HG02885 (cell line): ENCODE measurements around the gene SKOR1.

Experiments used
- ATAC-seq: cut with Tn5 transposase; IDR thresholded peaks from one replicate; pipeline ENCODE4 v1.9.1; 2021; ENCODE audit warnings: mild to moderate bottlenecking; ENCODE audit not compliant: unreplicated experiment, poor library complexity

Gene SKOR1, protein sequence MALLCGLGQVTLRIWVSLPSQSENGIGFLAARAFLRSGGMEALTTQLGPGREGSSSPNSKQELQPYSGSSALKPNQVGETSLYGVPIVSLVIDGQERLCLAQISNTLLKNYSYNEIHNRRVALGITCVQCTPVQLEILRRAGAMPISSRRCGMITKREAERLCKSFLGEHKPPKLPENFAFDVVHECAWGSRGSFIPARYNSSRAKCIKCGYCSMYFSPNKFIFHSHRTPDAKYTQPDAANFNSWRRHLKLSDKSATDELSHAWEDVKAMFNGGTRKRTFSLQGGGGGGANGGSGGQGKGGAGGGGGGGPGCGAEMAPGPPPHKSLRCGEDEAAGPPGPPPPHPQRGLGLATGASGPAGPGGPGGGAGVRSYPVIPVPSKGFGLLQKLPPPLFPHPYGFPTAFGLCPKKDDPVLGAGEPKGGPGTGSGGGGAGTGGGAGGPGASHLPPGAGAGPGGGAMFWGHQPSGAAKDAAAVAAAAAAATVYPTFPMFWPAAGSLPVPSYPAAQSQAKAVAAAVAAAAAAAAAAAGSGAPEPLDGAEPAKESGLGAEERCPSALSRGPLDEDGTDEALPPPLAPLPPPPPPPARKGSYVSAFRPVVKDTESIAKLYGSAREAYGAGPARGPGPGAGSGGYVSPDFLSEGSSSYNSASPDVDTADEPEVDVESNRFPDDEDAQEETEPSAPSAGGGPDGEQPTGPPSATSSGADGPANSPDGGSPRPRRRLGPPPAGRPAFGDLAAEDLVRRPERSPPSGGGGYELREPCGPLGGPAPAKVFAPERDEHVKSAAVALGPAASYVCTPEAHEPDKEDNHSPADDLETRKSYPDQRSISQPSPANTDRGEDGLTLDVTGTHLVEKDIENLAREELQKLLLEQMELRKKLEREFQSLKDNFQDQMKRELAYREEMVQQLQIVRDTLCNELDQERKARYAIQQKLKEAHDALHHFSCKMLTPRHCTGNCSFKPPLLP

DNA sequence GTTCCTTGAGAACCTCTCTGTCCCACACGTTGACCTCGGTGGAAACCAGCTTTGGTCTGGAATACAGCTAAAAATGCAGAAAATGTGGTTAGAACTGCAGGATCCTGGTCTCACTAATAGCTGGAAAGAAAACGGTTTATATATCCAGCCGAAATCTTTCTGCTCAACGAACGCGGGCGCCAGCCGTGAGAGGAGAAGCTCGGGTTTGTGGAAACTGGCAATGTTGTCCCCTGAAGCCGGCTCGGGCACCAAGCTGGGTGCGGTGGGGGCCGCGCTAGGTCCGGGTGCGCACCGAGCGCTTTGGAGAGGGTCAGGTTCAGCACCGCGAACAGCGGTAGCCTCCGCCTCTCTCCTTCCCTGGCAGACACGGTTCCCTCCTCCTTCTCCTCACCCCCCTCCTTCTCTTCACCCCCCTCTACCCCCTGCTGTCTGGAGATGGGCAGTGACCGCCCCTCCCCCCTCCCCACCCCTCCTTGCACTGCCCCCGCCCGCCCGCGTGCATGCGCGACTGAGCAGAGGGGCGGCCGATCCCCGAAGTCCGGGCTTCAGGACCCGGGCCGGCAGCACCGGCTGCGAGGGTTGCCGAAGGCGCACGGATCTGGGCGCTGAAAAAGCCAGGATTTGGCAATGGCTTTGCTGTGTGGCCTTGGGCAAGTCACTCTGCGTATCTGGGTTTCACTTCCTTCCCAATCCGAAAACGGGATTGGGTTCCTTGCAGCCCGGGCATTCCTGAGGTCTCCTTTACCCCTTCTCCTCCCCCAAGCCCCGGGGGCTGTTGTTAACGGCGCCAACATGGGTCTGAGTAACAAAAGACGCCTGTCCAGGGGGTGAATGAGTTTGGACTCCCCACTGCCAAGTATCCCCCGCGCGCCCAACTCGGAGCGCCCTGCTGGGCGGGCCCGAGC lies at the start of gene SKOR1:
SKOR1 (plus strand) TSS at position 534 of the 905 bp plus-strand sequence; CDS start at position 628, 94 bp downstream.
- ATAC-seq, result no peak

DNA sequence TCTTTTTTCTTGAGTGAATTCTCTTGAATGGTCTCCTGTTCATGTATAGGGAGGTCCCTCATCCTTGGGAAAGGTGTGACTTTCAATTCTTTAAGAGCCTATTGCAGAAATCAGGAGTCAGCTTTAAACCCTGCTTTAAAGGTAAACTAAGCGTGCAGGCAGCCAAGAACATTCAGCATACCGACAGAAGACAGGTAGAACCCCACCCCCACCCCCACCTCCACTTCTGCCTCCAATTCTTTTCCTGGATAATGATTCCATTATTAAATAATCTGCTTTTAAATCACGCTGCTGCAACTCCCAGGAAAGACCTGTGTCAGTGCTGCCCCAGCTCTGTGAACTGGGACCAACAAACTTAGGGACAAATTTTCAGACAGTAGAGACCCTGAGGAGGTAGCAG lies 49.3 kb upstream of the SKOR1 start:
- no peak for ATAC-seq

DNA sequence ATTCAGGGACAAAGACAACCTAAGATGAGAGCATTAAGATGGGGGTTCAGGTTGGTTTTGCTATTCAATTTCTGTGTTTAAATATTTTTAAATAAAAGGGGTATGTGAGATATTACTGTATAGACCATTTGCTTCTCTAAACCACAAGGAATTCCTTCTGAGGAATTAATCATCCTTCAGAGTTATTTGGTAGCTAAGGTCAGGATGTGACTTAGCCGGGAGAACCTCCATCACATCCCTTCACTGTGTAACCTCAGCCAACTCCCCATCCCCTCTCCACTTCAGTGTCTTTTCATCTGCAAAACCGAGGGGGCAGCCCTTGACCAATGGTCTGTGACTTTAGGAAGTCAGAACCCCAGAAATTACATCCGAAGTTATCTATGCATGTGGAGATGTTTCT lies 48.7 kb upstream of the SKOR1 start:
- no peak for ATAC-seq

DNA sequence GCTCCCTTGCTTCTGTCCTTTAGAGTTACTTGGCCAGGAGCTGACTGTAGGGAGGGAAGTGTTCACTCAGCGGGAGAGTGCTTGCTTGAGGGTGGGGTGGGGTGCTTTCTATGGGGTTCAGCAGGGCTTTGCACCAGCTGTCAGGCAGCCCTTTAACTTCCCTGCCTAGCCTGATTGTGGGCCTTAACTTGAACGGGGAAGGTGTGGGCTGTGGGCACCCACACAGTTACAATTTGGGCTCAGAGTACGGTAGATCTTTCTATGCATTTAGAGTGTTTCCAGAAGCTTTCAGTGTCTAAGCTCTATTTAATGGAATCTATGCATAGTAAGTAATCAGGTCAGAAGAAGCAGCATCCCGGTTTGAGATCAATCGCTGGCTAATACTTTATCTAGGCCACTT lies 48.2 kb upstream of the SKOR1 start:
- no peak for ATAC-seq

DNA sequence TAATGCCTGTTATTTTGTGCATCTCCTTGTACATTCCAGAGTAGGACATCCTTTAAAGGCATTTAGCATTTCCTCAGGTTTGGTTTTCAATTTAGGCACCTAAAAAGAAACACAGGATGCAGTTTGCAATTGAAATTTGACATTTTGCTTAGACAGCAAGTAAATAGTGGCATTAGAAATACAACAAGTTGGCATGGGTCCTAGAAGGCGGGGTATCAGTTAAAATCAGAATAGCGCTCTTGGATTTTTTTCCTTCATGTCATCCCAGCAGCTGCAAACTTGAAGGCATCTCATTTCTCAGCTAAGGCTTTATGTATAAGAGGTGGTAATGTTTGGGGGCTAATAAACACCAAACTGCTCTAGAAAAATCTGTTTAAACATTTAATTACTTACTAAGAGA lies 47.5 kb upstream of the SKOR1 start:
- no peak for ATAC-seq

DNA sequence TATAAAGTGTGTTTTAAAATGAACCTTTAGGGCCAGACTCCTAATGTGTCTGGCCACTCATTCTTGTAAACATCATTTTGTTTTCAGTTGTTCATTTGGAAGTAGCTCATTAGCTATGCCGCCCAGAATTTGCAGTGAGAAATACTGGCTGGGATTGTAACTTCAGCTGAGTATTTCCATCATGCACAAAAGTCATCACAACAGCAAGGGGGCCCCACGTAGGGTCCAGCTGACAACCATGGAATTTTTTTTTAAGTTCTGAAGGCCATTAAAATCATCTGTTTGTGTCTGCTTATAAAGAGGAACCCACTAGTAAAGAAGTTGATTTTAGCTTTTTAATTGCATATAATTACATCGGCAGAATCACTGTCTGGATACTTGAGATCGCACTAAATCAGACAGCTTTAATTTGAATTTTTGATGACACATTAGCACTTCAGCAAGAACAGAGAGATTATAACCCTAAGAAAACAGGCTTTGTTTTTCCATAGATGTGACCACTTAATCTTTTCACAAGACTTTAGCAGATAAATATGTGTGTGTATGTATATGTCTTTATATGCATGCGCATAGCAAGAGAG lies 46.3 kb upstream of the SKOR1 start:
- ATAC-seq, result no peak

DNA sequence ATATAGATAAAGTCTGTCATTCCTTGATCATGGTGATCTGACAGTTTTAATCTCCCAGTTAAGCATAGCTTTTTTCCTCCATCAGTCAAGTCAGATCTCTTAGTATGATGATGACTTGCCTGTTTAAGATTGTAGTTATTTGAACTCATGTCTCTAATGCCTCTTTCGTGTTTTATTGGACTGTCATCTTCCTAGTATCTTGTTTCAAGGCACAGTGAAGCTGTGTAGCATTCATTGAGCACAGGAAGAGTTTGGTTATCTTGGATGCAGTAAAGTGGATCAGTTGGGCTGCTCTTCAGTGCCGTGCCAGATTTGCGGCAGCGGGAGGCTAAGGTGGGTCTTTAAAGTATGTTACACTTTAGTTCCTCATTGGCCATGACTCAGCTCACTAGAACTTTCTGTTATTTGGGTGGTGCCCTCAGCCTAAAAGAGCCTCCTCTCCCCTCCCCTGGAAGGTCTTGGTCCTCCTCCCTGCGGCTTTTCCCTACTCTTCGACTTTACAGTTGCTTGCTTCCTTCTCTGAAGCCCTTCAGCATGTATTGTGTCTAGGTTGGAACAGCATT lies 45.7 kb upstream of the SKOR1 start:
- no peak for ATAC-seq

DNA sequence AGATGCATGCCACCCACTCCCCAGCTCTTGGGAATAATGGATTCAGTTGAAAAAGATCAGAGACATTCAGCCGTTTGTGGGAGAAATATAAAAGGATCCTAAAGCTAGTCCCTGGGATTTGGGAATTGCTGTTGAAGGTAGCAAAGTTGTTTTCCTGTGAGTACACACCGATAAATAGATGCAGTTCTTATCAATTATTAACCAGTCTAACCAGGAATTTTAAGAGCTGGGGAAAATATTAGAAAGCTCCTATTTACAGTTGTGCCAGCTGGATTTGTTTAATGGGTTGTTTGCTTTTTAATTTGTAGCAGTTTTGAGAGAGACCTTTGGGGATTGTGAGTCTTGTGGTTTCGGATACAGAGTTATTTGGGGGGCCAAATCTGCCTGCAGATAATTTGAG lies 44.2 kb upstream of the SKOR1 start:
- no peak for ATAC-seq

DNA sequence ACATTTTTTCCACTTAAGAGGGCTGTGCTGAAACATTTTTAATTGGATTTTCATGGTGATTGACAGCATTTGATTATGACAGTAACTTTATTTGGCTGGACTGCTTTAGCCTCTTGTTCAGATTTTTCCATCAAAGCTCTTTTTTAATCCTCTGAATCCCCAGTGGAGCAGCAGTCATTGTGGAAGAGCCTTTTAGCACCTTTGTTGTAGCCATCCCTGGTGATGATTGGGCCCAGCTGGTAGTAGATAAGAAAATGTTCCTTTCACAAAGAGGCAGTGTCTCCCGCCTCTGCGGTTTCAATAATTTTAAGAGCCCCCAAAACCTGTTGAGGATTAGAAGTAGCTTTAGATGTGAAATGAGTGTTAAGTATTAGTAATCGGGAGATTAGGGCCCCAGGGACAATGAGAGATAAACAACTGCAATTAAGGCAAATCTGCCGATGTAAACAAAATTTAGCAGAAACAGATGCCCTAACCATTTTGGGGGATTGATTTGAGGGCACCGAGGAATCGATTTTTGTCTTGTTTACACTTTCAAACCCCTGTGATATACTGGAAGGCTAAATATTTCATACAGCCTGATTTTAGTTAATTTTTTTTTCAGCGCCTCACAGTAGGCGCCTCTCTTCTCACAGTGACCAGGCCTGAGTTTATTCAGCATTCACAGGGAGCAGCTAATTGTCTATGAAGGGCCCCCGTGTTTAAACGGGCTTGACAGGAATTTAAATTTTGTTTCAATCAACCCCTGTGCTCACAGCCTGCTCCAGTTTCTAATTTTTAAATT lies 43.2 kb upstream of the SKOR1 start:
- no peak for ATAC-seq

DNA sequence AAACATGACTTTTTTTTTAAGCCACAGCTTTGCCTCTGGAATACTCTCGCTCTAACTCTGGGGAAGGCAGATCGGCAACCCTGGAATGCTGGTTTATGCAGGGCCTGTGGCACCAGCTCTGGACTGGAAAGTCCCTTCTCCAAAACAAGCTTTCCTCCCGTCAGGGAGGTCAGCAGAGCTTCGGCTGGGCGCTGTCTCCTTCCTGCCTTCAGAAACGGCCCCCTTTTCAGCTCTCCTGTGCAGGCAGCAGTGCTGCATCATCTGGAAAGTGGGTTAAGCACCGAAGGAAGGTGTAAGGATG lies 42.7 kb upstream of the SKOR1 start:
- no peak for ATAC-seq

DNA sequence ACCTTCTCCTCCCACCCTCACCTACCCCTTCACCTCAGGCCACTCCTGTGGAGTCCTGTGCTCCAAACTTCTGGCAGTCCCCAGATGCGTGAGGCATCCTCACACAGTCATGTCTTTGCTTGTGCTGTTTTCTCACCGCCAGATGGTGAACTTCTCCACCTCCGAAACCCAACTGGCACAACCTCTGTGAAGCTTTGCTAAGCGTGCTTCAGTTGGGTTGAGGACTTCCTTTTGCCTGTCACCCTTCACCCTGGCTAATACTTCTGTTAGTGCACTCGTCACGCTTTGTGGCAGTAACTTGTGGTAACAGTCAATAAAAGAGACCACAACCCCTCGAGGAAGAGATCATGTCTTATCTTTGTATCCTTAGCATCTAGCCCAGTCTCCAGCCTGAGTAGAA lies 42.0 kb upstream of the SKOR1 start:
- ATAC-seq, result peak; percentile 44

DNA sequence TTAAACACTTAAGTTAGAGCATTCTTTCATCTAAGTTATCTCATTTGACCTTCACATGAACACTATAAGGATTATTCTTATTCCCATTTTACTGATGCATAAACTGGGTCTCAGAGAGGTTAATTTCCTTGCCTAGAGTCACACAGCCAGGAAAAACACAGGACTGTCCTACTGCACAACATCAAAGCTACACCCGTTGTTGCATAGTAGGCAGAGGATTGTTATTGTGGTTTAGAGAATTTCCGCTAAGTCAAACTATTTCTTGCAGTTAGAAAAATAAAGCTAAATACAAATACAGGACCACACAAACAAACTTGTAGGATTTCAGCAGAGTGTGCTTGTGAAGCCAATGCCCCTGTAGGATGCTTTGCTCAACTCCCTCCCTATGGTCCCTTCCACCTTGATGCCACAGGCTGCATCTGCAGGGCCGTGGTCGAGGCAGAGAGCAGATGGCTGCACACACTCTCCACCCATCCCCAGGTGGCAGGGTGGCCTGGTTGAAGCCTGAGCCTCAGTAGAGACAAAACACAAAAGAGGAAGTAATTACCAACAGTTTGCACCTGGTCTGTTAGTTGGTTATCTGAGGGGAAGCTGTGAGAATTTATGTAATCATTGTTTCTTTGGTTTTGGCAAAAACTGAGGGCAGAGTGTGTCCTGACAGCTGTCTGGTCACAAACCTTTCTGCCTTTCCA lies 41.1 kb upstream of the SKOR1 start:
- ATAC-seq, result peak; percentile 90

DNA sequence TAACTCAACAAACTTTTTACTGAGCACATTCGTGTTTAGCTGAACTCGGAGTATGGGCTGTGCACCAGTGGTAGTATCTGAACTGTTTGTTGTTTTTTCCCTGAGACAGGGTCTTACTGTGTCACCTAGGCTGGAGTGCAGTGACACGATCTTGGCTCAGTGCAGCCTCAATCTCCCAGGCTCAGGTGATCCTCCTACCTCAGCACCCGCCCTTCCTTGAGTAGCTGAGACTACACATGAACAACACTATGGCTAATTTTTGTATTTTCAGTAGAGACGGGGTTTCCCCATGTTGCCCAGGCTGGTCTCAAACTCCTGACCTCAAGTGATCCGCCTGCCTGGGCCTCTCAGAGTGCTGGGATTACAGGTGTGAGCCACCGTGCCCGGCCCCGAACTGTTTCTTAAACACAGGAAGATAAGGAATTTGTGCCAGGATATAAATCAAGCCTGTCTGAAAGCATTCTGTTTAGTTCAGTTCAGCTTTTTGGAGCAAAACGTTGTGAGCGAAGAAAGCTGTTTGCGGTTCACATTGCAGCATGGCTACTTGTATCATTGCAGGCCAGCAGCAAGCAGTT lies 40.4 kb upstream of the SKOR1 start:
- ATAC-seq, result peak; percentile 14

DNA sequence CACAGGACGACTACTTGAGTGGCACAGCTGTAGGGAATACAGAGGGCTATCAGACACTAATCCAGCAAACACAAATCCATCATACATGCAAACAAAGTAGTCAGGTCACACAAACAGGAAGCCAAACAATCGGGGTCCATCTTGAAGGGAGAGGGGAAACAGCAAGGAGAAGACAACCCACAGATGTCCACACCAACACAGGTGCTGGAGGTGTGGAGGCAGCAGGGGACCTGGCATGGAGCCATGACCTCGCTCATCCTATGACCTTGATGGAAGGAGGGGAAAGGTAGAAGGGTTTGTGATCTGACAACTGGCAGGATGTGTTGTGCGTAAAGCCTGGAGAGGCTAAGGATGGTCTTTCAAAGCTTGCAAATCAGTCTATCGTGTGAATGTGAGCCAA lies 39.9 kb upstream of the SKOR1 start:
- ATAC-seq, result no peak

DNA sequence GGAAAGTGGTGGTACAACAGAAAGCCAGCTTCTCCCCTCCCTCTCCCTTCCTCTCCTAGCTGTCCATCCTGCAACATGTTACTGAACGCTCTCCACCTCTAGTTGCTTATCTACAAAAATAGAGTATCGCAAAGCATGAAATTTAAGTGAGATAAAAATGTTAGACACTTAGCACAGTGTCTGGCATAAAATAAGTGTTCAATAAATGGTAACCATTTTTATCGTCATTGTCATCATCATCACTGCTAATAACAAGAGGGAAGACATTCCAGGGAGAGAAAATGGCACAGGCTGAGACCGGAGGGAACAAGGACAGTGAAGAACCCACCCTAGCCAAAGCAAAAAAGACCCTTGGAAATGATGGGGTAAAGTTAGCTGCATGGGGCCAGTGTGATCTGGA lies 38.7 kb upstream of the SKOR1 start:
- ATAC-seq, result no peak

DNA sequence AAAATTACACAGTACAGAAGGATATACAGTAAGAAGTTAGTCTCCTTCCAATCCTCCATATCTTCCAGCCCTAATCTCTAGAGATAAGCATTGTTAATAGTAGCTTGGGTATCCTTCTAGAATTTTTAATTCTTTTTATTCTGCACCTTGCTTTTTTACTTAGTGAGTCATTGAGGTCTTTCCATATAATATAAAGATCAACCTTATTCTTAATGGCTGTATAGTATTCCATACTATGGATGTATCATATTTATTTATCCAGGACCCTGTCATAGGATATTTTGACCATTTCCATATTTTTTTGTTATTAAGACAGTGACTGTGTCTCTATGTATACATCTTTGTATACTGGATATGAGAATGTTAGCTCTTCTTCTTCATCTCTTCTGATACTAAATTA lies 36.3 kb upstream of the SKOR1 start:
- no peak for ATAC-seq

DNA sequence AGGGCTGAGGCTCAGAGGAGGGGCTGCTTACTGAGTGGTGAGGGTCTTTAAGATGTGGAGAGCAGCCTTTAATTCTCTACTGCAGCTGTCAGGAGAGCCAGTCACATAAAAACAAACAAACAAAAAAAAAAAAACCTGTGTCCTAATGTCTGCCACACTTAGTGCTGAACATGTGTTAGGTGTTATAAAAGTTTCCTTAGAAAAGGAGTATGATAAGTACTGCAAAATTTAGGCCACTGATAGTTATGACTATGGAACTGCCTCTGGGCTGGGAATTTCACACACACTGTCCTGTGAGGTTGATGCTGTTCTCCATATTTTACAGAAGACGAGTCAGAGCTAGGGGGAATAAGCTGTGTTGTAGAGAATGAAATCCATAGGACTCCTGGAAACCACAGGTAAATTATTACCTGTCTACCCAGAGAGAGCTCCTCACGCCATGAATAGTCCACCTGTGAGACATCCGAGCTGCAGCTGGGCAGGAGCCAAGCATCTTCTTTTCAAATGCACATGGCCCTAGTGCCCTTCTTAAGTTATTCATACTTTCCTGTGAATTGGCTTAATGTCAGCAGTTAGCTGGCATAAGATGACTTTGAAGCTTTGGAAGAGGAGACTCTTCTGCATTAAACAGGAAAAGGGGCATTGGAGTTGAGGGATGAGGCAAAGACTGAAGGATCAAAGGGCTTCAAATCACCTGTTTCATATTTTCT lies 34.5 kb upstream of the SKOR1 start:
- no peak for ATAC-seq
